HEK293 (cell line): Measurements from ENCODE around the gene OBSL1.

ENCODE experiments used
- BCL11B ChIP-seq: fragments of 450-650 bp; formaldehyde crosslinking; IDR thresholded peaks from 2 replicates; pipeline ENCODE4 v1.5.1; 2016; ENCODE audit warnings: low read depth, missing biosample characterization, missing genetic modification characterization
- IKZF3 ChIP-seq: fragments of 450-650 bp; IDR thresholded peaks from 2 replicates; pipeline ENCODE4 v1.5.0; 2018; ENCODE audit warnings: missing biosample characterization, mild to moderate bottlenecking, missing genetic modification characterization, moderate library complexity
- OVOL3 ChIP-seq: fragments of 450-650 bp; formaldehyde crosslinking; IDR thresholded peaks from 2 replicates; pipeline ENCODE4 v1.5.1; 2016; ENCODE audit warnings: missing biosample characterization, missing genetic modification characterization
- SETDB1 ChIP-seq: IDR thresholded peaks from one replicate; pipeline ENCODE4 v1.6.1; 2017; ENCODE audit warnings: mild to moderate bottlenecking, low read length, moderate library complexity, mixed read lengths; ENCODE audit not compliant: insufficient read length
- YY1 ChIP-seq: fragments of 450-650 bp; formaldehyde crosslinking; IDR thresholded peaks from 2 replicates; pipeline ENCODE4 v1.5.1; 2018; ENCODE audit warnings: missing biosample characterization, missing genetic modification characterization
- ZNF132 ChIP-seq: fragments of 450-650 bp; formaldehyde crosslinking; IDR thresholded peaks from 2 replicates; pipeline ENCODE4 v1.5.1; 2017; ENCODE audit warnings: missing biosample characterization, missing genetic modification characterization, borderline replicate concordance
- ZNF138 ChIP-seq: fragments of 450-650 bp; formaldehyde crosslinking; IDR thresholded peaks from 2 replicates; pipeline ENCODE4 v1.5.1; 2016; ENCODE audit warnings: missing biosample characterization, missing genetic modification characterization, borderline replicate concordance
- ZNF175 ChIP-seq: fragments of 450-650 bp; formaldehyde crosslinking; IDR thresholded peaks from 2 replicates; pipeline ENCODE4 v1.5.1; 2016; ENCODE audit warnings: missing biosample characterization, missing genetic modification characterization
- ZNF223 ChIP-seq: fragments of 450-650 bp; formaldehyde crosslinking; IDR thresholded peaks from 2 replicates; pipeline ENCODE4 v1.5.1; 2016; ENCODE audit warnings: missing biosample characterization, missing genetic modification characterization
- ZNF350 ChIP-seq: fragments of 450-650 bp; formaldehyde crosslinking; IDR thresholded peaks from 2 replicates; pipeline ENCODE4 v1.5.0; 2017; ENCODE audit warnings: missing biosample characterization, mild to moderate bottlenecking, missing genetic modification characterization
- ZNF521 ChIP-seq: fragments of 450-650 bp; formaldehyde crosslinking; IDR thresholded peaks from 2 replicates; pipeline ENCODE4 v1.5.1; 2017; ENCODE audit warnings: missing biosample characterization, mild to moderate bottlenecking, missing genetic modification characterization
- ZNF610 ChIP-seq: fragments of 450-650 bp; formaldehyde crosslinking; IDR thresholded peaks from 2 replicates; pipeline ENCODE4 v1.5.1; 2016; ENCODE audit warnings: missing biosample characterization, missing genetic modification characterization, borderline replicate concordance
- ZNF626 ChIP-seq: fragments of 450-650 bp; sonication (Bioruptor Pico); formaldehyde crosslinking; IDR thresholded peaks from 2 replicates; pipeline ENCODE4 v1.5.1; 2018; ENCODE audit warnings: missing biosample characterization, missing genetic modification characterization, inconsistent platforms
- ZNF658 ChIP-seq: fragments of 450-650 bp; formaldehyde crosslinking; IDR thresholded peaks from 2 replicates; pipeline ENCODE4; 2016; ENCODE audit warnings: missing biosample characterization, missing genetic modification characterization
- TF ChIP-seq, protein P1 (sequence below): fragments of 450-650 bp; formaldehyde crosslinking; conservative IDR thresholded peaks from 2 replicates; pipeline ENCODE4 v1.5.1; 2016; ENCODE audit warnings: low read depth, missing biosample characterization, missing genetic modification characterization
- TF ChIP-seq, protein P2 (sequence below): fragments of 450-650 bp; formaldehyde crosslinking; IDR thresholded peaks from 2 replicates; pipeline ENCODE4 v1.5.1; 2016; ENCODE audit warnings: missing biosample characterization, missing genetic modification characterization
- TF ChIP-seq, protein P3 (sequence below): fragments of 450-650 bp; IDR thresholded peaks from 2 replicates; pipeline ENCODE4 v1.5.1; 2018; ENCODE audit warnings: missing biosample characterization, missing genetic modification characterization
- TF ChIP-seq, protein P4 (sequence below): fragments of 450-650 bp; formaldehyde crosslinking; IDR thresholded peaks from 2 replicates; pipeline ENCODE4 v1.5.1; 2016; ENCODE audit warnings: missing biosample characterization, missing genetic modification characterization
- TF ChIP-seq, protein P5 (sequence below): fragments of 450-650 bp; formaldehyde crosslinking; IDR thresholded peaks from 2 replicates; pipeline ENCODE4 v1.5.1; 2016; ENCODE audit warnings: missing biosample characterization, missing genetic modification characterization
- TF ChIP-seq, protein P6 (sequence below): fragments of 450-650 bp; formaldehyde crosslinking; IDR thresholded peaks from 2 replicates; pipeline ENCODE4 v1.5.1; 2016; ENCODE audit warnings: missing biosample characterization, missing genetic modification characterization
- TF ChIP-seq, protein P7 (sequence below): fragments of 450-650 bp; formaldehyde crosslinking; IDR thresholded peaks from 2 replicates; pipeline ENCODE4 v1.5.1; 2017; ENCODE audit warnings: missing biosample characterization, missing genetic modification characterization
- TF ChIP-seq, protein P8 (sequence below): fragments of 450-650 bp; formaldehyde crosslinking; IDR thresholded peaks from 2 replicates; pipeline ENCODE4 v1.5.1; 2016; ENCODE audit warnings: missing biosample characterization, missing genetic modification characterization
- TF ChIP-seq, protein P9 (sequence below): fragments of 450-650 bp; formaldehyde crosslinking; IDR thresholded peaks from 2 replicates; pipeline ENCODE4 v1.5.1; 2017; ENCODE audit warnings: missing biosample characterization, missing genetic modification characterization

Gene OBSL1

DNA sequence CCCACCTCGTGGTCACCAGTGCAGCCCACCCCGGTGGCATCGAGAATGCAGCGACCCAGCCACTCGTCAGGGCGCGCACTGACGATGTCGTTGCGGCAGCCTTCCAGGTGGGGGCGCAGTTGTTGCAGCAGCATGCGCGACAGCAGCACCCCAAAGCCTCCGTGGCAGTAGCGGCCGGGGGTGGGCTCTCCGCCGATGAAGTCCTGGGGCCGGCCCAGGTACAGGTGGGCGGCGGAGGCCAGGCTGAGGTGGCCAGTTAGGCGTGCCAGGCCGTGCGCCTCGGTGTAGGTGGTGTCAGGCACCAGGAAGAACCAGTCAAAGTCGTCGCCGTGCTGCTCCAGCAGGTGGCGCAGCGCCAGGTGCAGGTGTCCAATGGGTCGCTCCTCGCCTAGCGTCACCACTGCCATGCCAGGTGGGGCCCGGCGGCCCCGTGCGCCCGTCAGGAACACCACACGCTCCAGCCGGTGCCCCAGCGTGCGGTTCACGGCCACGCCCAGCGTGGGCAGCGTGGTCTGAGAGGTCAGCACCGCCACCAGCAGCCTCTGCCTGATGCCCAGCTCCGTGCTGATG, 29.6 kb downstream of the OBSL1 start (continued):
- TF ChIP-seq ZNF610 (peak; percentile 30; the same call in 1 of the 2 replicates), ZNF132 (no peak), SETDB1 (no peak), BCL11B (peak; percentile 56; the same call in 1 of the 2 replicates), IKZF3 (tag by site-specific recombination) (no peak), ZNF223 (tag by site-specific recombination) (no peak), ZNF521 (tag by site-specific recombination) (no peak), ZNF350 (no peak), YY1 (no peak), ZNF626 (no peak), ZNF658 (tag by site-specific recombination) (no peak), OVOL3 (tag by site-specific recombination) (no peak), ZNF175 (tag by site-specific recombination) (no peak), ZNF138 (tag by site-specific recombination) (no peak)
- TF ChIP-seq, protein P1, sequence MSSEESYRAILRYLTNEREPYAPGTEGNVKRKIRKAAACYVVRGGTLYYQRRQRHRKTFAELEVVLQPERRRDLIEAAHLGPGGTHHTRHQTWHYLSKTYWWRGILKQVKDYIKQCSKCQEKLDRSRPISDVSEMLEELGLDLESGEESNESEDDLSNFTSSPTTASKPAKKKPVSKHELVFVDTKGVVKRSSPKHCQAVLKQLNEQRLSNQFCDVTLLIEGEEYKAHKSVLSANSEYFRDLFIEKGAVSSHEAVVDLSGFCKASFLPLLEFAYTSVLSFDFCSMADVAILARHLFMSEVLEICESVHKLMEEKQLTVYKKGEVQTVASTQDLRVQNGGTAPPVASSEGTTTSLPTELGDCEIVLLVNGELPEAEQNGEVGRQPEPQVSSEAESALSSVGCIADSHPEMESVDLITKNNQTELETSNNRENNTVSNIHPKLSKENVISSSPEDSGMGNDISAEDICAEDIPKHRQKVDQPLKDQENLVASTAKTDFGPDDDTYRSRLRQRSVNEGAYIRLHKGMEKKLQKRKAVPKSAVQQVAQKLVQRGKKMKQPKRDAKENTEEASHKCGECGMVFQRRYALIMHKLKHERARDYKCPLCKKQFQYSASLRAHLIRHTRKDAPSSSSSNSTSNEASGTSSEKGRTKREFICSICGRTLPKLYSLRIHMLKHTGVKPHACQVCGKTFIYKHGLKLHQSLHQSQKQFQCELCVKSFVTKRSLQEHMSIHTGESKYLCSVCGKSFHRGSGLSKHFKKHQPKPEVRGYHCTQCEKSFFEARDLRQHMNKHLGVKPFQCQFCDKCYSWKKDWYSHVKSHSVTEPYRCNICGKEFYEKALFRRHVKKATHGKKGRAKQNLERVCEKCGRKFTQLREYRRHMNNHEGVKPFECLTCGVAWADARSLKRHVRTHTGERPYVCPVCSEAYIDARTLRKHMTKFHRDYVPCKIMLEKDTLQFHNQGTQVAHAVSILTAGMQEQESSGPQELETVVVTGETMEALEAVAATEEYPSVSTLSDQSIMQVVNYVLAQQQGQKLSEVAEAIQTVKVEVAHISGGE: no peak
- TF ChIP-seq, protein P2, sequence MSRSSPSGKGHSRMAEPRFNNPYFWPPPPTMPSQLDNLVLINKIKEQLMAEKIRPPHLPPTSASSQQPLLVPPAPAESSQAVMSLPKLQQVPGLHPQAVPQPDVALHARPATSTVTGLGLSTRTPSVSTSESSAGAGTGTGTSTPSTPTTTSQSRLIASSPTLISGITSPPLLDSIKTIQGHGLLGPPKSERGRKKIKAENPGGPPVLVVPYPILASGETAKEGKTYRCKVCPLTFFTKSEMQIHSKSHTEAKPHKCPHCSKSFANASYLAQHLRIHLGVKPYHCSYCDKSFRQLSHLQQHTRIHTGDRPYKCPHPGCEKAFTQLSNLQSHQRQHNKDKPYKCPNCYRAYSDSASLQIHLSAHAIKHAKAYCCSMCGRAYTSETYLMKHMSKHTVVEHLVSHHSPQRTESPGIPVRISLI (tag by site-specific recombination): no peak
- TF ChIP-seq, protein P3, sequence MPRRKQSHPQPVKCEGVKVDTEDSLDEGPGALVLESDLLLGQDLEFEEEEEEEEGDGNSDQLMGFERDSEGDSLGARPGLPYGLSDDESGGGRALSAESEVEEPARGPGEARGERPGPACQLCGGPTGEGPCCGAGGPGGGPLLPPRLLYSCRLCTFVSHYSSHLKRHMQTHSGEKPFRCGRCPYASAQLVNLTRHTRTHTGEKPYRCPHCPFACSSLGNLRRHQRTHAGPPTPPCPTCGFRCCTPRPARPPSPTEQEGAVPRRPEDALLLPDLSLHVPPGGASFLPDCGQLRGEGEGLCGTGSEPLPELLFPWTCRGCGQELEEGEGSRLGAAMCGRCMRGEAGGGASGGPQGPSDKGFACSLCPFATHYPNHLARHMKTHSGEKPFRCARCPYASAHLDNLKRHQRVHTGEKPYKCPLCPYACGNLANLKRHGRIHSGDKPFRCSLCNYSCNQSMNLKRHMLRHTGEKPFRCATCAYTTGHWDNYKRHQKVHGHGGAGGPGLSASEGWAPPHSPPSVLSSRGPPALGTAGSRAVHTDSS (tag by site-specific recombination): no peak
- TF ChIP-seq, protein P4, sequence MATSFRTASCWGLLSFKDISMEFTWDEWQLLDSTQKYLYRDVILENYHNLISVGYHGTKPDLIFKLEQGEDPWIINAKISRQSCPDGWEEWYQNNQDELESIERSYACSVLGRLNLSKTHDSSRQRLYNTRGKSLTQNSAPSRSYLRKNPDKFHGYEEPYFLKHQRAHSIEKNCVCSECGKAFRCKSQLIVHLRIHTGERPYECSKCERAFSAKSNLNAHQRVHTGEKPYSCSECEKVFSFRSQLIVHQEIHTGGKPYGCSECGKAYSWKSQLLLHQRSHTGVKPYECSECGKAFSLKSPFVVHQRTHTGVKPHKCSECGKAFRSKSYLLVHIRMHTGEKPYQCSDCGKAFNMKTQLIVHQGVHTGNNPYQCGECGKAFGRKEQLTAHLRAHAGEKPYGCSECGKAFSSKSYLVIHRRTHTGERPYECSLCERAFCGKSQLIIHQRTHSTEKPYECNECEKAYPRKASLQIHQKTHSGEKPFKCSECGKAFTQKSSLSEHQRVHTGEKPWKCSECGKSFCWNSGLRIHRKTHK: no peak
- TF ChIP-seq, protein P5, sequence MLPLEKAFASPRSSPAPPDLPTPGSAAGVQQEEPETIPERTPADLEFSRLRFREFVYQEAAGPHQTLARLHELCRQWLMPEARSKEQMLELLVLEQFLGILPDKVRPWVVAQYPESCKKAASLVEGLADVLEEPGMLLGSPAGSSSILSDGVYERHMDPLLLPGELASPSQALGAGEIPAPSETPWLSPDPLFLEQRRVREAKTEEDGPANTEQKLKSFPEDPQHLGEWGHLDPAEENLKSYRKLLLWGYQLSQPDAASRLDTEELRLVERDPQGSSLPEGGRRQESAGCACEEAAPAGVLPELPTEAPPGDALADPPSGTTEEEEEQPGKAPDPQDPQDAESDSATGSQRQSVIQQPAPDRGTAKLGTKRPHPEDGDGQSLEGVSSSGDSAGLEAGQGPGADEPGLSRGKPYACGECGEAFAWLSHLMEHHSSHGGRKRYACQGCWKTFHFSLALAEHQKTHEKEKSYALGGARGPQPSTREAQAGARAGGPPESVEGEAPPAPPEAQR (tag by site-specific recombination): no peak
- TF ChIP-seq, protein P6, sequence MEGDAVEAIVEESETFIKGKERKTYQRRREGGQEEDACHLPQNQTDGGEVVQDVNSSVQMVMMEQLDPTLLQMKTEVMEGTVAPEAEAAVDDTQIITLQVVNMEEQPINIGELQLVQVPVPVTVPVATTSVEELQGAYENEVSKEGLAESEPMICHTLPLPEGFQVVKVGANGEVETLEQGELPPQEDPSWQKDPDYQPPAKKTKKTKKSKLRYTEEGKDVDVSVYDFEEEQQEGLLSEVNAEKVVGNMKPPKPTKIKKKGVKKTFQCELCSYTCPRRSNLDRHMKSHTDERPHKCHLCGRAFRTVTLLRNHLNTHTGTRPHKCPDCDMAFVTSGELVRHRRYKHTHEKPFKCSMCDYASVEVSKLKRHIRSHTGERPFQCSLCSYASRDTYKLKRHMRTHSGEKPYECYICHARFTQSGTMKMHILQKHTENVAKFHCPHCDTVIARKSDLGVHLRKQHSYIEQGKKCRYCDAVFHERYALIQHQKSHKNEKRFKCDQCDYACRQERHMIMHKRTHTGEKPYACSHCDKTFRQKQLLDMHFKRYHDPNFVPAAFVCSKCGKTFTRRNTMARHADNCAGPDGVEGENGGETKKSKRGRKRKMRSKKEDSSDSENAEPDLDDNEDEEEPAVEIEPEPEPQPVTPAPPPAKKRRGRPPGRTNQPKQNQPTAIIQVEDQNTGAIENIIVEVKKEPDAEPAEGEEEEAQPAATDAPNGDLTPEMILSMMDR: peak; percentile 100
- TF ChIP-seq, protein P7, sequence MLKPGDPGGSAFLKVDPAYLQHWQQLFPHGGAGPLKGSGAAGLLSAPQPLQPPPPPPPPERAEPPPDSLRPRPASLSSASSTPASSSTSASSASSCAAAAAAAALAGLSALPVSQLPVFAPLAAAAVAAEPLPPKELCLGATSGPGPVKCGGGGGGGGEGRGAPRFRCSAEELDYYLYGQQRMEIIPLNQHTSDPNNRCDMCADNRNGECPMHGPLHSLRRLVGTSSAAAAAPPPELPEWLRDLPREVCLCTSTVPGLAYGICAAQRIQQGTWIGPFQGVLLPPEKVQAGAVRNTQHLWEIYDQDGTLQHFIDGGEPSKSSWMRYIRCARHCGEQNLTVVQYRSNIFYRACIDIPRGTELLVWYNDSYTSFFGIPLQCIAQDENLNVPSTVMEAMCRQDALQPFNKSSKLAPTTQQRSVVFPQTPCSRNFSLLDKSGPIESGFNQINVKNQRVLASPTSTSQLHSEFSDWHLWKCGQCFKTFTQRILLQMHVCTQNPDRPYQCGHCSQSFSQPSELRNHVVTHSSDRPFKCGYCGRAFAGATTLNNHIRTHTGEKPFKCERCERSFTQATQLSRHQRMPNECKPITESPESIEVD: no peak
- TF ChIP-seq, protein P8, sequence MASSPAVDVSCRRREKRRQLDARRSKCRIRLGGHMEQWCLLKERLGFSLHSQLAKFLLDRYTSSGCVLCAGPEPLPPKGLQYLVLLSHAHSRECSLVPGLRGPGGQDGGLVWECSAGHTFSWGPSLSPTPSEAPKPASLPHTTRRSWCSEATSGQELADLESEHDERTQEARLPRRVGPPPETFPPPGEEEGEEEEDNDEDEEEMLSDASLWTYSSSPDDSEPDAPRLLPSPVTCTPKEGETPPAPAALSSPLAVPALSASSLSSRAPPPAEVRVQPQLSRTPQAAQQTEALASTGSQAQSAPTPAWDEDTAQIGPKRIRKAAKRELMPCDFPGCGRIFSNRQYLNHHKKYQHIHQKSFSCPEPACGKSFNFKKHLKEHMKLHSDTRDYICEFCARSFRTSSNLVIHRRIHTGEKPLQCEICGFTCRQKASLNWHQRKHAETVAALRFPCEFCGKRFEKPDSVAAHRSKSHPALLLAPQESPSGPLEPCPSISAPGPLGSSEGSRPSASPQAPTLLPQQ (tag by site-specific recombination): peak; percentile 99
- TF ChIP-seq, protein P9, sequence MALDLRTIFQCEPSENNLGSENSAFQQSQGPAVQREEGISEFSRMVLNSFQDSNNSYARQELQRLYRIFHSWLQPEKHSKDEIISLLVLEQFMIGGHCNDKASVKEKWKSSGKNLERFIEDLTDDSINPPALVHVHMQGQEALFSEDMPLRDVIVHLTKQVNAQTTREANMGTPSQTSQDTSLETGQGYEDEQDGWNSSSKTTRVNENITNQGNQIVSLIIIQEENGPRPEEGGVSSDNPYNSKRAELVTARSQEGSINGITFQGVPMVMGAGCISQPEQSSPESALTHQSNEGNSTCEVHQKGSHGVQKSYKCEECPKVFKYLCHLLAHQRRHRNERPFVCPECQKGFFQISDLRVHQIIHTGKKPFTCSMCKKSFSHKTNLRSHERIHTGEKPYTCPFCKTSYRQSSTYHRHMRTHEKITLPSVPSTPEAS (tag by site-specific recombination): no peak
